Gastrocnemius medialis (tissue), 4 donors: ENCODE data around the gene ICA1L. TPM values are rescaled to one million over a fixed set of nuclear protein-coding genes. Genes with fewer than 3 reads are reported as not detected.

Experiments used
- ATAC-seq, 2 donors: fragments of 150-250 bp; one replicate each; pipeline ENCODE4 v1.9.1; 2016
- DNase-seq, 2 donors: peaks; one replicate each; pipeline ENCODE4 v3.0.0-alpha.2; 2019
- H3K27ac ChIP-seq, 4 donors: fragments of 200-600 bp; sonication (generic); 1 replicate in 1 of 4; 2 replicates in 3 of 4; pipeline ENCODE4 v1.5.1; 2016 to 2018; ENCODE audit warnings: mild to moderate bottlenecking in 2 of 4, moderate library complexity in 1 of 4
- H3K27me3 ChIP-seq, 3 donors: fragments of 200-600 bp; sonication (generic) in 2 of 3; 1 replicate in 1 of 3; 2 replicates in 2 of 3; pipeline versions ENCODE4 v1.5.1 to v1.6.0; 2016 to 2019; ENCODE audit warnings: mild to moderate bottlenecking in 1 of 3, moderate library complexity in 1 of 3
- H3K36me3 ChIP-seq, 2 donors: fragments of 200-600 bp; sonication (generic) in 1 of 2; one replicate each; pipeline ENCODE4 v1.5.1; 2017 to 2018
- H3K4me1 ChIP-seq, 2 donors: fragments of 200-600 bp; sonication (generic) in 1 of 2; one replicate each; pipeline ENCODE4 v1.5.1; 2016 to 2017; ENCODE audit warnings: mild to moderate bottlenecking in 2 of 2
- H3K4me3 ChIP-seq, 4 donors: fragments of 200-600 bp; sonication (generic) in 3 of 4; 1 replicate in 1 of 4; 2 replicates in 3 of 4; pipeline ENCODE4 v1.5.1; 2016 to 2019; ENCODE audit warnings: mild to moderate bottlenecking in 2 of 4
- H3K9me3 ChIP-seq, 3 donors: fragments of 200-600 bp; sonication (generic) in 2 of 3; 1 replicate in 1 of 3; 2 replicates in 2 of 3; pipeline ENCODE4 v1.5.1; 2016 to 2019
- POLR2A ChIP-seq, 2 donors: fragments of 450-650 bp; IDR thresholded peaks; one replicate each; pipeline ENCODE4 v1.6.1; 2017; ENCODE audit warnings: antibody characterized with exemption in 2 of 2, mild to moderate bottlenecking in 2 of 2, moderate library complexity in 2 of 2
- in situ Hi-C, 4 donors: fragments of 200-750 bp; cut with MboI; loops; one replicate each; pipeline versions ENCODE4 v1.15.0 to v1.8.0; 2017; ENCODE audit warnings: low sequenced_read_pairs in 4 of 4
- intact Hi-C: fragments of 100-400 bp; cut with DNase I; formaldehyde crosslinking; loops from one replicate; pipeline ENCODE4 v1.15.1; 2023; ENCODE audit warnings: low total_unique reads
- total RNA-seq, 4 donors: library from RNA; depleted of rRNA; stranded (reverse); fragments of >200 nt; gene quantifications; one replicate each; pipeline versions ENCODE4 v1.1.0 to v1.2.3, GENCODE V29; 2016
- TF ChIP-seq, protein P1 (sequence below), 5 experiments: fragments of 450-650 bp in 3 of 5; fragments of 200-600 bp in 2 of 5; sonication (generic) in 2 of 5; IDR thresholded peaks in 4 of 5; conservative IDR thresholded peaks in 1 of 5; 1 replicate in 4 of 5; 2 replicates in 1 of 5; pipeline ENCODE4 v1.5.1; 2016 to 2019; ENCODE audit warnings: antibody characterized with exemption in 5 of 5, mild to moderate bottlenecking in 3 of 5, moderate library complexity in 3 of 5

The ICA1L gene
- total RNA-seq, 4 donors from 2014 or later = 2.6 to 7.4 (median 4.8) TPM

DNA sequence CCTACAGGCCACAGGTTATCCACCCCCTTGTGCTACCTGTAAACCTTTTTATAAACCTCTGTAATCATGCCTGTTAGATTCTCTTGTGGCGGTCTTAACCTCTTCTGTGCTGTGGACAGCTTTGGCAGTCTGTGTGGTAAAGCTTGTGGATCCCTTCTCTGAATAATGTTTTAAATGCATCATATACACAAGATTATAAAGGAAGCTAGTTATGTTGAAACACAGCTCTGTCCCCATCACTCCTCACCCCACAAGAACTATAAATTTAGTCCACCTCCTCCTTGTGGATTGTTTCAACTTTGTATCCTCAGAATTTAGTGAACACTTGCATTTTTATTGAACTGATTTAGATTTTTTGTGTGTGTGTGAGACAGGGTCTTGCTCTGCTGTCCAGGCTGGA lies 107.7 kb downstream of the ICA1L start:
- in situ Hi-C loops (no loop called here), intact Hi-C loops (no loop called here)
- no peak overlapping the region for H3K27ac ChIP-seq

DNA sequence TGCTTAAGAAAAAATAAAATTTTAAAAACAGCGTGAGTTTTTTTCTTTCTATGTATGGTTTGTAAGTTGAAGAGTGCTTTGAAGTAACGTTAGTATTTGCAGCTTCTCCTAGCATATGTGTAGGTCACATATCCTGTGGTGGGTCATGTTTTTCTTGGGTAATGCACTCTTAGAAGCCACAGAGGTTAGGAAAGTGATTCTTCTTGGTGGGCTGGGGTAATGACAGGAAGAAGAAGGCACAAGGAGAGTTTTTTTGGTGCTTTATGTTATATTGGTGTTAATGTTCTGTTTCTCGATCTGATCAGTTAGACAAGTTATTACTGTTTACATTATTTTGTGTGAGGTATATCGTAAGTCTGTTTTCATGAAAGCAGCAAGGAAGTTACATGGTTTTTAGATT lies 109.0 kb downstream of the ICA1L start:
- no peaks in the 10 kb centered on the region for H3K27me3 ChIP-seq
- no peak overlapping the region for H3K27ac ChIP-seq
- H3K4me3 ChIP-seq = no peak overlapping the region
- TF ChIP-seq POLR2A (IDR thresholded peaks at IDR 0.05) = no peak
- TF ChIP-seq, protein P1, sequence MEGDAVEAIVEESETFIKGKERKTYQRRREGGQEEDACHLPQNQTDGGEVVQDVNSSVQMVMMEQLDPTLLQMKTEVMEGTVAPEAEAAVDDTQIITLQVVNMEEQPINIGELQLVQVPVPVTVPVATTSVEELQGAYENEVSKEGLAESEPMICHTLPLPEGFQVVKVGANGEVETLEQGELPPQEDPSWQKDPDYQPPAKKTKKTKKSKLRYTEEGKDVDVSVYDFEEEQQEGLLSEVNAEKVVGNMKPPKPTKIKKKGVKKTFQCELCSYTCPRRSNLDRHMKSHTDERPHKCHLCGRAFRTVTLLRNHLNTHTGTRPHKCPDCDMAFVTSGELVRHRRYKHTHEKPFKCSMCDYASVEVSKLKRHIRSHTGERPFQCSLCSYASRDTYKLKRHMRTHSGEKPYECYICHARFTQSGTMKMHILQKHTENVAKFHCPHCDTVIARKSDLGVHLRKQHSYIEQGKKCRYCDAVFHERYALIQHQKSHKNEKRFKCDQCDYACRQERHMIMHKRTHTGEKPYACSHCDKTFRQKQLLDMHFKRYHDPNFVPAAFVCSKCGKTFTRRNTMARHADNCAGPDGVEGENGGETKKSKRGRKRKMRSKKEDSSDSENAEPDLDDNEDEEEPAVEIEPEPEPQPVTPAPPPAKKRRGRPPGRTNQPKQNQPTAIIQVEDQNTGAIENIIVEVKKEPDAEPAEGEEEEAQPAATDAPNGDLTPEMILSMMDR (IDR thresholded peaks at IDR 0.05 in 4 of 5, conservative IDR thresholded peaks at IDR 0.05 in 1 of 5) = no peak
- intact Hi-C loops = no loop called here
- in situ Hi-C loops = no loop called here
- no peak for DNase-seq
- no peaks in the 10 kb centered on the region for H3K9me3 ChIP-seq
- no peak for ATAC-seq
- H3K4me1 ChIP-seq = no peaks in the 10 kb centered on the region
- peaks cover 0 to 22% of the 10 kb centered on the region in 2 donors for H3K36me3 ChIP-seq

More for the DNA sequence above, 107.7 kb downstream of the ICA1L start:
- H3K36me3 ChIP-seq = peaks cover 0 to 19% of the 10 kb centered on the region in 2 donors
- ATAC-seq (no peak), DNase-seq (no peak)
- H3K4me3 ChIP-seq = no peak overlapping the region
- TF ChIP-seq, protein P1 (IDR thresholded peaks at IDR 0.05 in 4 of 5, conservative IDR thresholded peaks at IDR 0.05 in 1 of 5) = no peak
- TF ChIP-seq POLR2A (IDR thresholded peaks at IDR 0.05) = no peak
- no peaks in the 10 kb centered on the region for H3K9me3 ChIP-seq
- no peaks in the 10 kb centered on the region for H3K27me3 ChIP-seq
- H3K4me1 ChIP-seq = no peaks in the 10 kb centered on the region

DNA sequence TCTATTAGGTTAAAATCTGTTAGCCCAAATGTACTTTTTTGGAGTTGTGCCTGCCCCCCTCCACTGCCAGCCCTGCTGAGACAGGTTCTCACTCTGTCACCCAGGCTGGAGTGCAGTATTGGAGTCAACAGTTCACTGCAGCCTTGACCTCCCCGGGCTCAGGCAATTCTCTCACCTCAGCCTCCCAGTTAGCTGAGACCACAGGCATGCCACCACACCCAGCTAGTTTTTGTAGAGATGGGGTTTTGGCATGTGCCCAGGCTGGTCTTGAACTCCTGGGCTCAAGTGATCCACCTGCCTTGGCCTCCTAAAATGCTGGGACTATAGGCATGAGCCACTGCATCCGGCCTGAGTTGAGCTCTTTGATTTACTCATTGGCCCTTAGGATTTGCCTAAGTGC lies 110.7 kb downstream of the ICA1L start:
- Histone ChIP-seq H3K4me3 (no peak overlapping the region), H3K27ac (no peak overlapping the region), H3K4me1 (no peaks in the 10 kb centered on the region), H3K9me3 (no peaks in the 10 kb centered on the region), H3K36me3 (peaks cover 0 to 30% of the 10 kb centered on the region in 2 donors), H3K27me3 (no peaks in the 10 kb centered on the region)
- in situ Hi-C loops (no loop called here), intact Hi-C loops (no loop called here)
- DNase-seq (no peak), ATAC-seq (no peak)
- no peak for TF ChIP-seq POLR2A (IDR thresholded peaks at IDR 0.05)
- TF ChIP-seq, protein P1 (IDR thresholded peaks at IDR 0.05 in 4 of 5, conservative IDR thresholded peaks at IDR 0.05 in 1 of 5) = no peak

DNA sequence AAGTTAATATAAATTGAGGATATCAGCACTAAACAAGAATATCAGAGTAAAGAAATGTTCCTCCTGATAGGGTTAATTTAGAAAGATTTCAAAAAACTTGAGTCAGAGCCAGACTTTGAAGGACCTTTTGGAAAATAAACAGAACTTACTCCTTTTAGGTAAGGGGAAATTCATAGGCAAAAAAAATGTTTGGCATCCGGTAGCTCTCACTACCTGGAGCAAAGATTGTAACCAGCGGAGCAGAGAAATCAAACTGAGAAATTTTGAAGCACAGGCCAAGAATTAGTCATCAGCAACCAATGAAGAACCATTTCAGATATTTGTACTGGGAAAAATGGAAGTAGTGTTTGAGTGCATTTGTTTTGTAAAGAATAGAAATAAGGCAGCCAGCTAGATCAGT lies 113.0 kb downstream of the ICA1L start:
- ATAC-seq (no peak), DNase-seq (no peak)
- Histone ChIP-seq H3K27ac (no peak overlapping the region), H3K4me3 (no peak overlapping the region), H3K4me1 (no peaks in the 10 kb centered on the region), H3K9me3 (no peaks in the 10 kb centered on the region), H3K27me3 (no peaks in the 10 kb centered on the region), H3K36me3 (peaks cover 0 to 30% of the 10 kb centered on the region in 2 donors)
- TF ChIP-seq, protein P1 (IDR thresholded peaks at IDR 0.05 in 4 of 5, conservative IDR thresholded peaks at IDR 0.05 in 1 of 5) = no peak
- TF ChIP-seq POLR2A (IDR thresholded peaks at IDR 0.05) = no peak
- in situ Hi-C loops = no loop called here
- intact Hi-C loops = no loop called here

DNA sequence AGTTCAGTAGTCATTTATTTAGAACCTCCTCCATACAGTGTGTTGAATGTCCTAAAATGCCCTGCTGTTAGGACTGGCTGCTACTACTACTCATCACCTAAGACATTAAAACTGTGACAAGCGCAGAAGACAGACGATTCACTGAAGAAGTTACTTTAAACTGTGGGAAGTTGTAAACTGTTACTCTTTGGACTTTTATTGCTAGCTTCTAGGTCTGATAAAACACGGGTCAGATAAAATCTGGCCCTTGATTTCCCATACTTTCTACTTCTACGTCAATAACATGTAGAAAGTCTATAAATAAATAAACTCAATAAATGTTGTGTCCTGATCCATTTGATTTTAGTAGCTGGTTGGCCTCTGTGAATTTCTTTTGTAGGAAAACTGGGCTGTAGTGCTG lies 113.4 kb downstream of the ICA1L start:
- intact Hi-C loops = no loop called here
- in situ Hi-C loops = no loop called here

More for the DNA sequence above, 113.4 kb downstream of the ICA1L start:
- Histone ChIP-seq H3K27me3 (no peaks in the 10 kb centered on the region), H3K4me3 (no peak overlapping the region), H3K9me3 (no peaks in the 10 kb centered on the region), H3K27ac (no peak overlapping the region), H3K4me1 (no peaks in the 10 kb centered on the region), H3K36me3 (peaks cover 0 to 30% of the 10 kb centered on the region in 2 donors)
- no peak for TF ChIP-seq POLR2A (IDR thresholded peaks at IDR 0.05)
- TF ChIP-seq, protein P1 (IDR thresholded peaks at IDR 0.05 in 4 of 5, conservative IDR thresholded peaks at IDR 0.05 in 1 of 5) = no peak
- ATAC-seq (no peak), DNase-seq (no peak)
